NCI-H2107 treated with DMSO at 0.1 percent for 48 hours (cell line): ENCODE data around the gene ATP8A2.
"Not testable (repeated sequence)": the region's sequence is repeated elsewhere in the genome, so short reads cannot be mapped to it uniquely, and the experiment has no call there.

Source experiments
- DNase-seq: peaks from one replicate; lab custom pipeline; 2025; ENCODE audit not compliant: unreplicated experiment; lab: John Stamatoyannopoulos, UW

ATP8A2 gene

DNA sequence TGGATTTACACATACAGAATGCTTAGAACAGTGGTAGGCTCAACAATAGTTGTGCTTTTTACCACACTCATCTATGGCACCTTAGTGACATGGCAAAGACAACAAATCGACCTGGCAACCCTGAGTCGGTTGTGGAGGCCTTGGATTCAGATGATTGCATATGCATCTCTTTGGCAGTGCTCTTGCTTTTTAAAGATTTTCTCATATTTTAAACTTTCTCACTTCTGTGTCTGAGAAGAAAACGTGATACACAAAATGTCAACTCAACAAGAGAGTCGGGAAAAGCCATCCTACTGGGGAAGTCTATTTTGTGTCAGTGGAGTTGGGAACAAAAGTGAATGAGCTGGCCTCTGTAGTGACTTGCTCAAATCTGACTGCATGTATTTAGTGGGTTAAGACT is 85.8 kb downstream of the ATP8A2 start:
- no peak for DNase-seq

DNA sequence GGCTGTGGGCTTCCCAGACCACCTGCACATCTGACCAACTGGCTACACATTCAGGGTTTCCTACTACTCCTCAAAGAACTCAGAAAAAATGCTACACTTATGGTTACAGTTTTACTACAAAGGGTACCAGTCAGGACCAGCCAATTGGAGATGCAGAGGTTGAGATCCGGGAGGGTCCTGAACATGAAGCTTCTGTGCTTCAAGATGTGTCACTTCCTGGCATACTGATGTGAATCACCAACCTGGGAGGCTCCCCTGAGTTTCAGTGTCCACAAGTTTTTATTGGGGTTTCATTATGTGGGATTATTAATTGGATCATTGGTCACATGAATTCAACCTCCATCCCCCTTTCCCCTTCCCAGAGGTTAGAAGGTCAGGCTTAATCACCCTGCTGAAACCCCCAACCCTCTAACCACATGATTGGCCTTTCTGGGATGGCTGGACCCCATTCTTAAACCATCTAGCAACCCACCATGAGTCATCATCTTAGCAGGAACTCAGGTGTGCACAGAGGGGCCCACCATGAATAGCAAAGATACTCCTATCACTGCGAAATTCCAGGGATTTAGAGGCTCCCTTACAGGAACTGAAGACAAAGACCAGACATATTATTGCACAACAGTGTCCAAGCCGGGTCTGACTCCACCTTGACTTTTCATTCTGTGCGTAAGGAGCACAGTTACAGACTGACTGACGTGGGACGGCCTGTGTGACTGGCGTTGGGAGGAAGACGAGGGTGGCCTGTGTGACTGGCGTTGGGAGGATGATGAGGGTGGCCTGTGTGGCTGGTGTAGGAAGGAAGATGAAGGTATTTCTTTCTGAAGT is 90.7 kb downstream of the ATP8A2 start:
- DNase-seq = no peak

DNA sequence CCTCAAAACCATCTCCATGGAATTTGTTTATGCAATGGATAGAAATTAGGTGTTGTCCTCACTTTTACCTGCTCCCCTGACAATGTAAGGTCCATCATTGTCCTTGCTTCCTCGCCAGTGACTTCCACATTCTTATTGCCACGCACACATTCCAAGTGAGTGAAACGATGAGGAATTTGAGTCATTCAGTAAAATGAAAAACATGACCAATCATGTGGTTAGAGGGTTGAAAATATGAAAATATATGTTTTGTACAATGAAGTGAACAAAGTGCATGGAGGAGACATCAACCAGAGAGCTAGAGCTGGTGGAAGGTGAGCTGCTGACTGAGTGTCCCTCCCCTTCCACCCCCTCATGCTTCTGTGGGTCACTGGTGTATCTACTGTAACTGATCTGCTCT is 91.7 kb downstream of the ATP8A2 start:
- DNase-seq = no peak

DNA sequence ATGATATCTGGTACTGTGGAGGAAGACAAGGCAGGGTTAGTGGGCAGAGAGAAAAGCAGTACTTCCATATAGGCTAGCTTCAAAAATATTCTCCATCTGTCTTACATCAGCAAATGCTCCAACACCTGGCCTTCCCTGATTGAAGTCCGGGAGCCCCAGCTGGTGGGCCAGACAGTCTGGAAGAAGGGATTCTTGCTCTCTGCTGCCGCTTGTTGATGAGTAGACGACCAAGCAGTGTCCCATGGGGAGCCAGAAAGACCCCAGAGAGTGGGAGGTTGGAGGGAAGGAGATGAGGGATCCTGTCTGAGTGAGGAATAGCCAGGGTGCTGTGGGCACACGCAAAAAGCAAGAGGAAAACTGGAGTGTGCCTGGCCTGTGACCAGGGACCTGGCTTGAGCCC is 95.1 kb downstream of the ATP8A2 start:
- peak; percentile 50 for DNase-seq

DNA sequence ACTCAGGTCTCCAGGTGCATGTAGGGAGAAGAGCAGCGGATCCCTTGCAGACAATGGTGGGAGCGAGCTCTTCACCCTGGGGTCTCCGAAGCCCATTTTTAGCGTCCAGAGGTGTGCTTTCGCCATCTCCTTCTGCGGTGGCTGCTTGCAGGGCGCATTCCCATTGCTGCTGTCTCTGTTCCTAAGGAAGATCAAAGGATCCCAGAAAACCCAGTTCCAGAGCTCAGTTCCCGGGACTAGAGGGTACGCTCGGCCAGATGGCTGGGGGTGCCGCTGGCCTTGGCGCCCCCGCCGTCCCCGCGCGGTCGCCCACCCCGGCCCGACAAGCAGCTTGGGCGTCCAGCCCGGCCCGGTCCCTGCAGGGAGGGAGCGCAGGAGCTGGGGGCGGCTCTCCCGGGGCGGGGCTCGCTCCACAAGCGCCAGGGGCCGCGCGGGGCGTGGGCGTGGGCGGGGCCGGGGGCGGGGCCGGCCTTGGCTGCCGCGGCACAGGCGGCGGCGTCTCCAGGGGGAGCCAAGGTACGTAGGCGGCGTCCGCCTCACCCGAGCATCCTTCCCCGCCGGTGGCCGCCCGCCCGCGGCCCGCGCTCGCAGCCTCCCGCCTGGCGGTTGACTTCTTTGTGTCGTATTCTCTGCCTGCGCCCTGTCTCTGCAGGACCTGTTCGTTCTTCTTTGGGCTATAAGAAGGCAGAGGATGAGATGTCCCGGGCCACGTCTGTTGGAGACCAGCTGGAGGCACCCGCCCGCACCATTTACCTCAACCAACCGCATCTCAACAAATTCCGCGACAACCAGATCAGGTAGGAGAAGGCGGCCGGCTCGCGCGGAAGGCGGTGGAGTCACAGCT is 96.8 kb downstream of the ATP8A2 start:
- DNase-seq = peak; percentile 67

DNA sequence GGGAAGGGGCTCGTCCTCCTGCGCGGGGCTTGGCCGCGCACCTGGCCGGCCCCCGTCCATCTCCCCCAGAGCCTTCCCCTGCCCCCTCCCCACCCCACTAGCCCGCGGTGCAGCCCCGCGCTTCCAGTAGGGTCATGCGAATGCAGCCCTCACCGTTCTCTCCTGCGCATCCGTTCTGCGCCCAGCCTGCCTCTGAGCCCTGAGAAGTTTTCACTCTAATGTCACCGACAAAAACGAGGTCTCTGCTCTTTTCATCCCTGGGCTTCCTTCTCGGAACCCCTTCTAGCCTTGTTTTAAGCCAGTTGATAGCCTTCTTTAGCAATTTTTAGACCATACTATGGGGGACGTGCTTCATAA is 97.4 kb downstream of the ATP8A2 start:
- DNase-seq = no peak

DNA sequence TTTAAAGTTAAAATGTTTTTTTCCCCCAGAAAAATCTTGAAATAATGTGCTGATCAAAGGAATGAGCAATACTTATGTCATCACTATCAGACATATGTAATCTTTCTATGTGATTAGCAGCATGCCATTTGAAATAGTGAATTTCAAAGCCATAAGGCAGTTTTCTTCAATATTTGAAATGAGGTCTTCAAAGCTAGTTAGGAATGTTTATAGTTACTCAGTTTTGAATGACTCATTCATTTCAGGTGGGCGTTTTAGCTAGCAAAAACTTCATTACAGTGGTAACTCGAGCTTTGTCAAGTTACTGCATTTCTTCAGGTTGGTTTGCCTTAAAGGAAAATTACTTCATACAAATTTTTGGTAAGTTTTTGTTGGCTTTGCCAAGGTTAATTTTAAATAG is 102.1 kb downstream of the ATP8A2 start:
- no peak for DNase-seq

DNA sequence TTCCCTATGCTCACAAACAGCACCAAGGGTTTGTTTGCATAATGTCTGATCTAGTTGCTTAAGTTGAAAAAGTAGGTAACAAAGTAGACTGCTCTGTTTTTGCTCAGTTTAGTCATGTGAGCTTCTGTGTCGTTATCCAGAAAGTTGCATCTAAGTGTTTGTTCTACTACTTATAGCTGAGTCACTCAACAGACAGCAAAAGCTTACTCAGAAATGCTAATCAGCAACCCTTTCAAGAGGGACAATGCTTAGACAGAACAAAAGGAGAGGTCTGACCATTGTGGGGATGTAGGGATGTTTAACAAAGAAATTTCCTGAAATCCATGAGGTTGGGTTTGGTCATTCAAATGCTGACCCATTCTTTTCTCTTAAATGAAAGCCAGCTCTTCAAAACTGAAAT is 106.4 kb downstream of the ATP8A2 start:
- no peak for DNase-seq

DNA sequence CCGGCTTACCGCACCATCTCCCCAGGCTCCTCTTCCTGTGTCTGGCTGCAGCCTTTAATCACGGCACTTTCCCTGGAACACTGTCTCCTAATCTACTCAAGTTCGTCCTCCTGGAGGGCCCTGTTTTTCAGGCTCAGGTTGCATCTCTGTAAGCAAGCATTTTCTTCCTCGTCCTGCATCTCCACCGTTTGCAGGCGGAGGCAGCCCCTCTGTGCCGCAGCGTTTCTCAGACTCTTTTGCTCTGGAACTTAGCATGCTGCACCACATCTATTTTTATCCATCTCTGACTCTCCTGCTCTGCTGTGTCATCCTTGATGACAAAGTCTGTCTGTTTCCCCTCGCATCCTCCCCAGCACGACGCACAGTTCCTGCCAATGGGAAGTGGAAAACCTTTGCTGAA is 117.5 kb downstream of the ATP8A2 start:
- peak; percentile 70 for DNase-seq

DNA sequence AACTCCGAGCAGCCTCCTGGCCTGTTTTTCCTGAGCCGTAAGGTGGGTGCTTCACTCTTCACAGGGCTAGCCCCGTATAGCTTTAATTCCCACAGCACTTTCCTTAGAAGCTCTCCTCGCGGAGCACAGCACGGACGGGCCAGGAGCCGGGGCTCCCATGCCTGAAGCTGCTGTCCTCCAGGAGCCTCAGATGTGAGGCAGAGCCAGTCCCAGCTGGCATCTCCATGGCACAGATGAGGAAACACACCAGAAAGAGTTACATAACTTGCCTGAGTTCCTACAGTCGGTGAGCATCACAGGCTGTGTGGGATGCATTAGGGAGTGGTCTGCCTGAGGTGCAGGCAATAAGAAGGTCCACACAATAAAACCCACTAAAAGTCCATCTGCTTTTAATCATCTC is 118.5 kb downstream of the ATP8A2 start:
- no peak for DNase-seq

DNA sequence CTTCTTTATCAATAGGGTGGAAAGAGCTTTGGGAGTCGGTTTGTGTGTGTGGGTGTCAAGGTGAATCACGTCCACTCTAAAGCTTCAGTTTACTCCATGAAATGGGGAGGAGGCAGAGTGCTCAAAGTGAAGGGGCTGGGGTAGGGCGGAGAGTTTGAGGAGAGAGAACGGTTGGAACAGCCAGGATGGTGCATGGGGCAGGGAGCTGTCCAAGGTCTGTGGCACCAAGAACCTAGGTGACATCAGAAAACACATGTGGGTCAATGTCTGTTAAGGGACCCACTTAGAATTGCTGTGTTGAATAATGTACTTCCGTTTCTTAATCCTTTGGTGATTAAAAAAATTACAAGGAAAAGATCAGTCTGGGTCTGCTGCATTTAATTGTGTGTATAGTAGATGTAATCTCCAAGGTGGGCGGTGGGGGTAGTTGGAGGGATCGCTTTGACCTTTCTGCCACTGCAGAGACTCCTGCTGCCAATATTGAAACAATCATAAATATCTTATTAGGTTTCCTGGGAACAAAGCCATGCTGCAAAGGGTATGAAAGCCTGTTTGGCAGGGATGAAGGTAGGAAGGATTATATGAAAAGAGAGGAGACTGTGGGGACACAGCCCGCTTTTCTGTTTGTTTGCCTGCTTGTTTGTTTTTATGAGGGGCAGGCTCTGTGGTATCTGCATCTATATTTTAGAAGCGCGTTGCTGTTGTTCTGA is 122.3 kb downstream of the ATP8A2 start:
- DNase-seq = no peak

DNA sequence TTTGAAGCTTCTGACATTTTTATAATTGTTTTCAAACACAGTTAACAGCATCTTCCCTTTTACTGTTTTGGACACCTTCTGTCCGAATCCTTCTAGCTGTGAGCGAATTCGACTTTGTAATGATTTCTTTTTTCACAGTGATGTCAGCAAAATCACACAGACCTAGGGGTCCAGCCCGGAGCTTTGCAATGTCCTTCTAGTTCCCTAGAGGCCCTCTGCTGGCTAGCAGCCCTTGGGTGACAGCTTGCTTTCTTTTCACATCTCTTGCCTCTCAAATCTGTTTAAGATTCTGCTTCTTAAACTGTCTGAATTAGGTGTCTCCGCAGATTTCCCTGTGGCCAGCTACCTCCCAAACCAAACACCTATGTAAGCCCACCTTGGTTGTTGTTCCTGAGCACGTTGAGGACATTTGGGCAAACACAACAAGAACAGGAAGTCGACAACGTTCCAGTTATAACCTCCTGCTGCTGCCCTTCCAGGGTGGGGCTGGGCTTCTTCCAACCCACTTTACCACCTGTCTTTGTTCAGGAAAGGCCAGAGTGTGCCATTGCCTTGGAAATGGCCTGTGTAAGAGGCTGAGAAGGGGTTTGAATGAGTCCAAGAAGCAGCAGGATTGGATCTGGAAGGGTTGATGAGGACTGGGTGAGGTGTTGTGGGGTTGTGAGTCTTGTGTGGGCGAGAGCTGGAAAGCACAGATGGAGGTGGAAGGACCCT is 123.1 kb downstream of the ATP8A2 start:
- peak; percentile 86 for DNase-seq

DNA sequence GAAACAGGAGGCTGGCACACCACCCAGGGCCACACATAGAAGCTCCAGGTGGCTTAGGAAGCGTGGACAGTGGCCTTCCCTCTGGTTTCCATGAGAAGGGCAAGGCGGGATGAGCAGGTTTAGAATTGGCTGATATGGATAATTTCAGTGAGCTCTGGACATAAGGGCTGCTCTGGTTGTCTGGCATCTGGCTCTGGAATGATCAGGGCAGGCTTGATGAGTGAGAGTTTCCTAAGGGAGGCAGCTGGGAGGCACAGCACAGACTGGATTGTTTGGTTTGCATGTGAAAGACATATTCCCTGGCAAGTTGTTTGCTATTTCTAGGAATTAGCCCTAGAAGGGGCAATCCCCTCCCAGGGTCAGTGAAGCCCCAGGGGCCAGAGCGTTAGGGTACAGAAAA is 129.5 kb downstream of the ATP8A2 start:
- no peak for DNase-seq

DNA sequence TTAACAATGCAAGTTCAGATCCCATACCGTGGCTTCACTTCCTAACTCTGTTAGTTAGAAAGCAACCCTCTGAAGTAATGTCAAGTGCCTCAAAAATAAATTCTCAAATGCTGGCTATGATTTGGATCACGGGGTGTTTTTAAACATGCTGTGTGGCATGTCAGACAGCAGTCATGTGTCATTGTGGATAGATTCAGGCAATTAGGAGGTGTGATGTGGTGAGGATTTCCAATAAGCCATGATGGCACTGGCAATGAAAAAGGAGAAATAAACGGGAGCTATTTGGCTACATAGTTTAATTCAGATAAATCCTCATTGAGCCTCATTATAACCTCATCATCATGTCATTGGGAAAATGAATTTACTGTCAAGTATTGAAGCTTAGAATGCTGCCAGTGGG is 130.3 kb downstream of the ATP8A2 start:
- no peak for DNase-seq

DNA sequence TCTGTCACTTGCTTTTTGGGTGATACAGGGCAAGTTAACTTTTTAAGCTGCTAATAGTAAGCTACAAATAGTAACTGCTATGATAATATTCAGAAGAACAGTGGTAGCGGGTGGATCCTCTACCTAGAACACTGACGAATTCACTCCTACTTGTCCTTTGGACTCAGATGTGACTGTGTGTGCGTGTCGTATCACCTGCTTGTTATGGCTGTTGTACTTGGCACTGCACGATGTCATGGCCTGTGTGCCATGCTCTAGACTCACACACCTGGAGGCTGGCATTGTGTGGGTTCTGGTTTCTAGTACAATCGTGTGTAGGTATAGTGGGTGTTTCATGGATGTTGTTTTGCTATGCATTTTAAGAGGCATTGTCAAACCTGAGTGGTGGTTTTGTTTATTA is 130.8 kb downstream of the ATP8A2 start:
- no peak for DNase-seq

DNA sequence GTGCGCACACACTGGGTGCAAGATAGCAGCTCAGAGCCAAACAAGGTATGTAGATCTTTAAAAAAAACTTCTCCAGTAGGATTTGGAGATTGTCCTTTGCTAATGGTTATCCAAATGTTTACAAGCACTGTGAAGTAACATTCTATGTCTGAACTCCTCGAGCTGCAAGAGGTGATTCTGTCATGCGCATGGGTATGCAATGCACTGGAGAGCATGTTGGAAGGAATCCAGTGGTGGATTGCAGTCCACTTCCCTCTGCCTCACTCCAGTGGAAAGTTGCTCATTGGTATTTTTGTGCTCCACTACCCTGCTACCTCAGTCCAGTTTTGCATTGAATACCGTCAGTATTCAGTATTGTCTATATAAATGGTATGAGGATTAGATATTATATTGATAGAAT is 132.1 kb downstream of the ATP8A2 start:
- no peak for DNase-seq

DNA sequence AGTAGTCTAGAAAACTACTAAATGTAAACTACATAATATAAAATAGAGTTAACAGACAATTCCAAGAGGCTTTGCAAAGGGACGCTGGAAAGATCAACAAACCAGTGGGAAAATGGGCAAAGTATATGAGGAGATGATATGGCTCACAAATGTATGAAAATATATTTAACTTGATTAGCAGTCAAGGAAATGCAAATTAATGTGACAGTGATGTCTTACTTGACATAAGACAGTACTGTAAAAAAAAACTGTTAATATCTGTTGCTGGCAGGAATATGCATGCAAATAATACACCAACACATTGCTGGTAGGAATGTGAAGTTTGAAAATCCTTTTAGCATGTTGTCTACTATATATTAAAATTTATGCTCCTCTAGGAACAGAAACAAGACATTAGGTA is 136.1 kb downstream of the ATP8A2 start:
- no peak for DNase-seq

DNA sequence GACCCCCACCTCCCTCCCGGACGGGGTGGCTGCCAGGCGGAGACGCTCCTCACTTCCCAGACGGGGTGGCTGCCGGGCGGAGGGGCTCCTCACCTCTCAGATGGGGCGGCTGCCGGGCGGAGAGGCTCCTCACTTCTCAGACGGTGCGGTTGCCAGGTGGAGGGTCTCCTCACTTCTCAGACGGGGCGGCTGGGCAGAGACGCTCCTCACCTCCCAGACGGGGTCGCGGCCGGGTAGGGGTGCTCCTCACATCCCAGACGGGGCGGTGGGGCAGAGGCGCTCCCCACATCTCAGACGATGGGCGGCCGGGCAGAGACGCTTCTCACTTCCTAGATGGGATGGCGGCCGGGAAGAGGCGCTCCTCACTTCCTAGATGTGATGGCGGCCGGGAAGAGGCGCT is 141.3 kb downstream of the ATP8A2 start:
- DNase-seq = not testable (repeated sequence)

DNA sequence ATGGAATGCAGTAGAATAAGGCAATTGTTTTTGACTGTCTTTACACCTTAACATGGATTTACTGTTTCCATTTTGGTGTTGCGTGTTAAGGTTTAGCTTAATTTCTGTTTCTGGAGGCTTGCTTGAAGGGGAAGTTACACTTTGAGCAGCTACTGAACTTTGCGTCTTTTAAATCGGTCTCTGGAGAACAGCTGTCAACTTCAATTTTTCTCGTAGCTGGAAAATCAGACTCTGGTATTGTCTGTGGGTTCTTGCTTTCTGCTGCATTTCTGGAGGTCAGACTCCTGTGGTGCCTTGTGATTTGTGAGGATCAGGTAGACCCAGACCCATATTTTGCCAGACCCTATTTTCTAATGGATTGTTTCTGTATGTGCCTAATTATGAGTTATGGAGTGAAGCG is 146.7 kb downstream of the ATP8A2 start:
- DNase-seq = no peak

DNA sequence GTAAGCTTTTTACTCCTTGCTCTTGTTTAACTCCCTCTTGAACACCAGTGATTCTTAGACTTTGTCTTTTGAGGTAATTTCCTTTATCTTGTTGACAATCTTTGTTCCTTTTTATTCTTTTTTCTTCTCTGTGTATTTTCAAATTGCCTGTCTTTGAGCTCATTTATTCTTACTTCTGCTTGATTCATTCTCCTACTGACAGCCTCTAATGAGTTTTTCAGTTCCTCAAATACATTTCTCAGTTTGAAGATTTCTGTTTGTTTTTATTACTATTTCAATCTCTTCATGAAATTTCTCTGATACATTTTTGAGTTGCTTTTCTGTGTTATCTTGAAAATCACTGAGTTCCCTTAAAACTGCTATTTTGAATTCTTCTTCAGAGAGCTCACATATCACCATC is 154.1 kb downstream of the ATP8A2 start:
- no peak for DNase-seq

DNA sequence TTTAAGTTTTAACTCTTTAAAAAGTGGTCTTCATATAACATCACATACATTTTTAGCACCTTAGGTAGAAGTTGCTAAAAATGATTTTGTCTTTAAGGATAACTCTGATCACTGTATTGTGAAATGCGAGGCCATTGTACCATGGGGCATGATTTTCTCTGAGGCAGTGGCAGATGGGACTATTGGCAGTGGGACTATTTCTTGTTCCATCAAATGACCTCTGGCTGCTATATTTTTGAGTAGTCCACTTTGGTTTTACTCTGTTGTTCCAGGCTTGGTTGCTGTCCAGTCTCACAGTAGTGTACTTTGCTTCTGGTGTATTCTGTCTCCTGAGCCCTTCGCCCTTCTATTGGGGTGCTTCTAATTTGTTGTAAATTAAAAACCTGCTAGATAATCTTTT is 156.5 kb downstream of the ATP8A2 start:
- DNase-seq = no peak
